ENCODE data around the gene PEBP1. TPM values are rescaled to one million over a fixed set of nuclear protein-coding genes. Genes with fewer than 3 reads are reported as not detected.

PEBP1 gene
- total and polyA plus RNA-seq, 10 of the 15 experiments (the other 5 are each of a cell fraction or from before 2014, with no cell fraction given): 79.4 to 415 (median 206) TPM

DNA sequence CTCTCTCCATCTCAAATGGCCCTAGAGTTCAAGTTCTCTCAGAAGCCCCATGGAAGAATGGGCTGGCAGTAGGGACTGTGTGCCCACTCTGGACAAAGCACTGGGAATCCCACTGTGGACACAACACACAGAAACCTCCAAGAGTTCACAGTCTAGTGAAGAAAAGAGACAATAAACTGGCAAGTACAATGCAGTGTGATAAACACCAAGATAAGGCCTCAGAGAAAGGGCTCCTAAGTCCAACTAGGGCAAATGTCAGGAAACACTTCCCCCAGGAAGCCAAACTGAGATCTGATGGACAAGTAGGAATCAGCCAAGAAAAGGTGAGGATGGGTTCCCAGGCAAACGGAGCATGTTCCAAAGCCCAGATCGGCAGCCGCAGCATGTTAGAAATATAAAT, 37.5 kb upstream of the PEBP1 start:
- Histone ChIP-seq H3K4me2 (ENCODE audit: control insufficient read depth, insufficient read depth) (no peak overlapping the region), H3K36me3 (ENCODE audit: control insufficient read depth in 2 of 2, insufficient read depth in 2 of 2, low read length in 1 of 2) (no peaks in the 10 kb centered on the region), H3K27ac (ENCODE audit: control insufficient read depth, insufficient read depth) (no peak overlapping the region), H3K9ac (ENCODE audit: control insufficient read depth, insufficient read depth, low read length) (no peak overlapping the region), H3K4me1 (ENCODE audit: control insufficient read depth, insufficient read depth, low read length) (no peaks in the 10 kb centered on the region; the same call in 1 of the 2 replicates), H3K27me3 (replicated peaks in 1 of 2; ENCODE audit: control insufficient read depth in 2 of 2, insufficient read depth in 2 of 2, low read length in 1 of 2) (peaks cover 3 to 4% of the 10 kb centered on the region in 2 experiments; a peak in 3 of 4 replicates), H4K20me1 (ENCODE audit: control insufficient read depth, insufficient read depth) (no peaks in the 10 kb centered on the region), H3K4me3 (no peak overlapping the region), H2AFZ (ENCODE audit: control insufficient read depth, low read depth, low read length) (no peak overlapping the region), H3K9me3 (replicated peaks; ENCODE audit: control insufficient read depth, insufficient read depth, low read length) (no peaks in the 10 kb centered on the region), H3K79me2 (ENCODE audit: control insufficient read depth, insufficient read depth, low read length) (no peaks in the 10 kb centered on the region)
- DNase-seq (ENCODE audit: low read depth, low spot score) (no peak), ATAC-seq (no peak), FAIRE-seq (no peak)
- ChIA-PET RAD21 (ENCODE audit: unreplicated experiment) (interaction anchor here (0.6 kb wide), 1 partner anchor 739 kb away, joined by 3 read pairs; no protein-coding TSS in a partner anchor), POLR2A (no interaction called here), CTCF (no interaction called here), SMC1A (ENCODE audit: uncharacterized antibody, unreplicated experiment) (no interaction called here)
- 76% methylated on average over 3 of the region's 3 CpGs for WGBS (ENCODE audit: insufficient coverage, insufficient replicate concordance, low lambda C conversion rate, missing lambda C conversion rate)
- no TSS peak for BruUV-seq (replicated peaks)
- intact Hi-C loops (cut with micrococcal nuclease; ENCODE audit: unreplicated experiment) (no loop called here), in situ Hi-C loops (cut with MboI) (no loop called here)
- TF ChIP-seq CBX3 (IDR thresholded peaks at IDR 0.05; ENCODE audit: borderline replicate concordance, low read depth) (no peak), SUZ12 (IDR thresholded peaks at IDR 0.05; ENCODE audit: unreplicated experiment) (no peak), MTA2 (IDR thresholded peaks at IDR 0.05; ENCODE audit: low read depth) (no peak), POLR2A (IDR thresholded peaks at IDR 0.05; ENCODE audit: low read depth, low read length) (no peak), SREBF2 (IDR thresholded peaks at IDR 0.05; ENCODE audit: low read length) (no peak), SMC3 (IDR thresholded peaks at IDR 0.05; ENCODE audit: borderline replicate concordance, low read length) (no peak), YBX1 (IDR thresholded peaks at IDR 0.05) (no peak), WRNIP1 (IDR thresholded peaks at IDR 0.05; ENCODE audit: borderline replicate concordance, low read depth, low read length) (no peak), FOXK2 (IDR thresholded peaks at IDR 0.05) (no peak), TCF7 (IDR thresholded peaks at IDR 0.05; ENCODE audit: borderline replicate concordance) (no peak)
- TF ChIP-seq, protein P1, sequence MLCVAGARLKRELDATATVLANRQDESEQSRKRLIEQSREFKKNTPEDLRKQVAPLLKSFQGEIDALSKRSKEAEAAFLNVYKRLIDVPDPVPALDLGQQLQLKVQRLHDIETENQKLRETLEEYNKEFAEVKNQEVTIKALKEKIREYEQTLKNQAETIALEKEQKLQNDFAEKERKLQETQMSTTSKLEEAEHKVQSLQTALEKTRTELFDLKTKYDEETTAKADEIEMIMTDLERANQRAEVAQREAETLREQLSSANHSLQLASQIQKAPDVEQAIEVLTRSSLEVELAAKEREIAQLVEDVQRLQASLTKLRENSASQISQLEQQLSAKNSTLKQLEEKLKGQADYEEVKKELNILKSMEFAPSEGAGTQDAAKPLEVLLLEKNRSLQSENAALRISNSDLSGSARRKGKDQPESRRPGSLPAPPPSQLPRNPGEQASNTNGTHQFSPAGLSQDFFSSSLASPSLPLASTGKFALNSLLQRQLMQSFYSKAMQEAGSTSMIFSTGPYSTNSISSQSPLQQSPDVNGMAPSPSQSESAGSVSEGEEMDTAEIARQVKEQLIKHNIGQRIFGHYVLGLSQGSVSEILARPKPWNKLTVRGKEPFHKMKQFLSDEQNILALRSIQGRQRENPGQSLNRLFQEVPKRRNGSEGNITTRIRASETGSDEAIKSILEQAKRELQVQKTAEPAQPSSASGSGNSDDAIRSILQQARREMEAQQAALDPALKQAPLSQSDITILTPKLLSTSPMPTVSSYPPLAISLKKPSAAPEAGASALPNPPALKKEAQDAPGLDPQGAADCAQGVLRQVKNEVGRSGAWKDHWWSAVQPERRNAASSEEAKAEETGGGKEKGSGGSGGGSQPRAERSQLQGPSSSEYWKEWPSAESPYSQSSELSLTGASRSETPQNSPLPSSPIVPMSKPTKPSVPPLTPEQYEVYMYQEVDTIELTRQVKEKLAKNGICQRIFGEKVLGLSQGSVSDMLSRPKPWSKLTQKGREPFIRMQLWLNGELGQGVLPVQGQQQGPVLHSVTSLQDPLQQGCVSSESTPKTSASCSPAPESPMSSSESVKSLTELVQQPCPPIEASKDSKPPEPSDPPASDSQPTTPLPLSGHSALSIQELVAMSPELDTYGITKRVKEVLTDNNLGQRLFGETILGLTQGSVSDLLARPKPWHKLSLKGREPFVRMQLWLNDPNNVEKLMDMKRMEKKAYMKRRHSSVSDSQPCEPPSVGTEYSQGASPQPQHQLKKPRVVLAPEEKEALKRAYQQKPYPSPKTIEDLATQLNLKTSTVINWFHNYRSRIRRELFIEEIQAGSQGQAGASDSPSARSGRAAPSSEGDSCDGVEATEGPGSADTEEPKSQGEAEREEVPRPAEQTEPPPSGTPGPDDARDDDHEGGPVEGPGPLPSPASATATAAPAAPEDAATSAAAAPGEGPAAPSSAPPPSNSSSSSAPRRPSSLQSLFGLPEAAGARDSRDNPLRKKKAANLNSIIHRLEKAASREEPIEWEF (IDR thresholded peaks at IDR 0.05; ENCODE audit: insufficient replicate concordance, low read depth, low read length): no peak
- TF ChIP-seq, protein P2, sequence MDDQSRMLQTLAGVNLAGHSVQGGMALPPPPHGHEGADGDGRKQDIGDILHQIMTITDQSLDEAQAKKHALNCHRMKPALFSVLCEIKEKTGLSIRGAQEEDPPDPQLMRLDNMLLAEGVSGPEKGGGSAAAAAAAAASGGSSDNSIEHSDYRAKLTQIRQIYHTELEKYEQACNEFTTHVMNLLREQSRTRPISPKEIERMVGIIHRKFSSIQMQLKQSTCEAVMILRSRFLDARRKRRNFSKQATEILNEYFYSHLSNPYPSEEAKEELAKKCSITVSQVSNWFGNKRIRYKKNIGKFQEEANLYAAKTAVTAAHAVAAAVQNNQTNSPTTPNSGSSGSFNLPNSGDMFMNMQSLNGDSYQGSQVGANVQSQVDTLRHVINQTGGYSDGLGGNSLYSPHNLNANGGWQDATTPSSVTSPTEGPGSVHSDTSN (IDR thresholded peaks at IDR 0.05; ENCODE audit: insufficient replicate concordance, low read depth, low read length): no peak
- TF ChIP-seq, protein P3, sequence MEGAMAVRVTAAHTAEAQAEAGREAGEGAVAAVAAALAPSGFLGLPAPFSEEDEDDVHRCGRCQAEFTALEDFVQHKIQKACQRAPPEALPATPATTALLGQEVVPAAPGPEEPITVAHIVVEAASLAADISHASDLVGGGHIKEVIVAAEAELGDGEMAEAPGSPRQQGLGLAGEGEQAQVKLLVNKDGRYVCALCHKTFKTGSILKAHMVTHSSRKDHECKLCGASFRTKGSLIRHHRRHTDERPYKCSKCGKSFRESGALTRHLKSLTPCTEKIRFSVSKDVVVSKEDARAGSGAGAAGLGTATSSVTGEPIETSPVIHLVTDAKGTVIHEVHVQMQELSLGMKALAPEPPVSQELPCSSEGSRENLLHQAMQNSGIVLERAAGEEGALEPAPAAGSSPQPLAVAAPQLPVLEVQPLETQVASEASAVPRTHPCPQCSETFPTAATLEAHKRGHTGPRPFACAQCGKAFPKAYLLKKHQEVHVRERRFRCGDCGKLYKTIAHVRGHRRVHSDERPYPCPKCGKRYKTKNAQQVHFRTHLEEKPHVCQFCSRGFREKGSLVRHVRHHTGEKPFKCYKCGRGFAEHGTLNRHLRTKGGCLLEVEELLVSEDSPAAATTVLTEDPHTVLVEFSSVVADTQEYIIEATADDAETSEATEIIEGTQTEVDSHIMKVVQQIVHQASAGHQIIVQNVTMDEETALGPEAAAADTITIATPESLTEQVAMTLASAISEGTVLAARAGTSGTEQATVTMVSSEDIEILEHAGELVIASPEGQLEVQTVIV (IDR thresholded peaks at IDR 0.05; ENCODE audit: borderline replicate concordance, partially characterized antibody): no peak
- TF ChIP-seq, protein P4, sequence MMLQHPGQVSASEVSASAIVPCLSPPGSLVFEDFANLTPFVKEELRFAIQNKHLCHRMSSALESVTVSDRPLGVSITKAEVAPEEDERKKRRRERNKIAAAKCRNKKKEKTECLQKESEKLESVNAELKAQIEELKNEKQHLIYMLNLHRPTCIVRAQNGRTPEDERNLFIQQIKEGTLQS (IDR thresholded peaks at IDR 0.05; ENCODE audit: borderline replicate concordance, extremely low read depth, low read depth, low read length): no peak
- TF ChIP-seq, protein P5, sequence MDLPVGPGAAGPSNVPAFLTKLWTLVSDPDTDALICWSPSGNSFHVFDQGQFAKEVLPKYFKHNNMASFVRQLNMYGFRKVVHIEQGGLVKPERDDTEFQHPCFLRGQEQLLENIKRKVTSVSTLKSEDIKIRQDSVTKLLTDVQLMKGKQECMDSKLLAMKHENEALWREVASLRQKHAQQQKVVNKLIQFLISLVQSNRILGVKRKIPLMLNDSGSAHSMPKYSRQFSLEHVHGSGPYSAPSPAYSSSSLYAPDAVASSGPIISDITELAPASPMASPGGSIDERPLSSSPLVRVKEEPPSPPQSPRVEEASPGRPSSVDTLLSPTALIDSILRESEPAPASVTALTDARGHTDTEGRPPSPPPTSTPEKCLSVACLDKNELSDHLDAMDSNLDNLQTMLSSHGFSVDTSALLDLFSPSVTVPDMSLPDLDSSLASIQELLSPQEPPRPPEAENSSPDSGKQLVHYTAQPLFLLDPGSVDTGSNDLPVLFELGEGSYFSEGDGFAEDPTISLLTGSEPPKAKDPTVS (IDR thresholded peaks at IDR 0.05; ENCODE audit: low read depth, low read length): no peak

Measured in GM12878 (cell line).